ENCODE data around the gene GLP1R. TPM values are rescaled to one million over a fixed set of nuclear protein-coding genes. Genes with fewer than 3 reads are reported as not detected.

The GLP1R gene
- polyA plus RNA-seq, 1 donor (not counting 4 experiments of a cell fraction or from before 2014, with no cell fraction given), result not detected

GRCh38 chr6:39124114-39124513 lies 75.5 kb downstream of the GLP1R start:
- Histone ChIP-seq H3K4me3 (ENCODE audit: control insufficient read depth in 2 of 3, extremely low read depth in 1 of 3, insufficient read depth in 2 of 3, low read depth in 1 of 3, low read length in 3 of 3) (no peak overlapping the region), H3K9me3 (ENCODE audit: control insufficient read depth, low read depth, low read length) (no peaks in the 10 kb centered on the region), H3K4me2 (ENCODE audit: control insufficient read depth, extremely low read depth, insufficient read depth, low read depth, low read length) (no peak overlapping the region), H3K36me3 (ENCODE audit: control insufficient read depth in 2 of 2, extremely low read depth in 1 of 2, insufficient read depth in 2 of 2, low read length in 2 of 2) (no peaks in the 10 kb centered on the region), H3K9ac (ENCODE audit: control insufficient read depth, extremely low read depth, insufficient read depth, low read length) (no peak overlapping the region), H3K9me1 (ENCODE audit: control insufficient read depth, extremely low read depth, insufficient read depth, low read length) (no peaks in the 10 kb centered on the region), H4K20me1 (ENCODE audit: control insufficient read depth, extremely low read depth, insufficient read depth, low read length) (no peaks in the 10 kb centered on the region), H3K27me3 (ENCODE audit: control insufficient read depth, extremely low read depth, insufficient read depth, low read length) (no peaks in the 10 kb centered on the region), H2AFZ (ENCODE audit: control insufficient read depth, low read length) (no peak overlapping the region), H3K4me1 (ENCODE audit: control insufficient read depth, extremely low read depth, insufficient read depth, low read length) (no peaks in the 10 kb centered on the region), H3K27ac (ENCODE audit: control insufficient read depth, insufficient read depth, low read length) (no peak overlapping the region), H3K79me2 (ENCODE audit: control insufficient read depth, insufficient read depth, low read length) (no peaks in the 10 kb centered on the region)
- dilution Hi-C loops (cut with MboI; ENCODE audit: extremely low pct_ligation_motif_present, low sequenced_read_pairs), result no loop called here
- TF ChIP-seq CTCF (optimal IDR thresholded peaks at IDR 0.05 in 1 of 3, IDR thresholded peaks at IDR 0.05 in 1 of 3, conservative IDR thresholded peaks at IDR 0.05 in 1 of 3; ENCODE audit: extremely low read depth in 1 of 3, insufficient read depth in 2 of 3, low read length in 3 of 3) (no peak), EZH2 (IDR thresholded peaks at IDR 0.05; ENCODE audit: low read length) (no peak)
- DNase-seq (ENCODE audit: low read depth, low spot score) (no peak), FAIRE-seq (no peak)

GRCh38 chr6:39128106-39128505 lies 79.5 kb downstream of the GLP1R start:
- Histone ChIP-seq H4K20me1 (ENCODE audit: control insufficient read depth, extremely low read depth, insufficient read depth, low read length) (no peaks in the 10 kb centered on the region), H3K79me2 (ENCODE audit: control insufficient read depth, insufficient read depth, low read length) (no peaks in the 10 kb centered on the region), H3K27ac (ENCODE audit: control insufficient read depth, insufficient read depth, low read length) (no peak overlapping the region), H2AFZ (ENCODE audit: control insufficient read depth, low read length) (no peak overlapping the region), H3K9me3 (ENCODE audit: control insufficient read depth, low read depth, low read length) (no peaks in the 10 kb centered on the region), H3K4me2 (ENCODE audit: control insufficient read depth, extremely low read depth, insufficient read depth, low read depth, low read length) (no peak overlapping the region), H3K27me3 (ENCODE audit: control insufficient read depth, extremely low read depth, insufficient read depth, low read length) (no peaks in the 10 kb centered on the region), H3K9me1 (ENCODE audit: control insufficient read depth, extremely low read depth, insufficient read depth, low read length) (no peaks in the 10 kb centered on the region), H3K36me3 (ENCODE audit: control insufficient read depth in 2 of 2, extremely low read depth in 1 of 2, insufficient read depth in 2 of 2, low read length in 2 of 2) (no peaks in the 10 kb centered on the region), H3K4me1 (ENCODE audit: control insufficient read depth, extremely low read depth, insufficient read depth, low read length) (no peaks in the 10 kb centered on the region), H3K4me3 (ENCODE audit: control insufficient read depth in 2 of 3, extremely low read depth in 1 of 3, insufficient read depth in 2 of 3, low read depth in 1 of 3, low read length in 3 of 3) (no peak overlapping the region), H3K9ac (ENCODE audit: control insufficient read depth, extremely low read depth, insufficient read depth, low read length) (no peak overlapping the region)
- no peak for TF ChIP-seq EZH2 (IDR thresholded peaks at IDR 0.05; ENCODE audit: low read length)
- FAIRE-seq (no peak), DNase-seq (ENCODE audit: low read depth, low spot score) (no peak)
- dilution Hi-C loops (cut with MboI; ENCODE audit: extremely low pct_ligation_motif_present, low sequenced_read_pairs), result no loop called here

- FAIRE-seq, result no peak
- Histone ChIP-seq H3K4me1 (ENCODE audit: control insufficient read depth, extremely low read depth, insufficient read depth, low read length) (no peaks in the 10 kb centered on the region), H3K9ac (ENCODE audit: control insufficient read depth, extremely low read depth, insufficient read depth, low read length) (no peak overlapping the region), H3K9me1 (ENCODE audit: control insufficient read depth, extremely low read depth, insufficient read depth, low read length) (no peaks in the 10 kb centered on the region), H3K36me3 (ENCODE audit: control insufficient read depth in 2 of 2, extremely low read depth in 1 of 2, insufficient read depth in 2 of 2, low read length in 2 of 2) (no peaks in the 10 kb centered on the region), H3K79me2 (ENCODE audit: control insufficient read depth, insufficient read depth, low read length) (no peaks in the 10 kb centered on the region), H4K20me1 (ENCODE audit: control insufficient read depth, extremely low read depth, insufficient read depth, low read length) (no peaks in the 10 kb centered on the region), H3K27me3 (ENCODE audit: control insufficient read depth, extremely low read depth, insufficient read depth, low read length) (no peaks in the 10 kb centered on the region), H2AFZ (ENCODE audit: control insufficient read depth, low read length) (no peak overlapping the region), H3K4me3 (ENCODE audit: control insufficient read depth in 2 of 3, extremely low read depth in 1 of 3, insufficient read depth in 2 of 3, low read depth in 1 of 3, low read length in 3 of 3) (no peak overlapping the region), H3K4me2 (ENCODE audit: control insufficient read depth, extremely low read depth, insufficient read depth, low read depth, low read length) (no peak overlapping the region), H3K27ac (ENCODE audit: control insufficient read depth, insufficient read depth, low read length) (no peak overlapping the region), H3K9me3 (ENCODE audit: control insufficient read depth, low read depth, low read length) (no peaks in the 10 kb centered on the region)
- DNase-seq (ENCODE audit: low read depth, low spot score), result no peak
- dilution Hi-C loops (cut with MboI; ENCODE audit: extremely low pct_ligation_motif_present, low sequenced_read_pairs), result no loop called here
- TF ChIP-seq CTCF (optimal IDR thresholded peaks at IDR 0.05 in 1 of 3, IDR thresholded peaks at IDR 0.05 in 1 of 3, conservative IDR thresholded peaks at IDR 0.05 in 1 of 3; ENCODE audit: extremely low read depth in 1 of 3, insufficient read depth in 2 of 3, low read length in 3 of 3), result no peak
Observed at GRCh38 chr6:39128832-39129231, 80.3 kb downstream of the GLP1R start.

All from keratinocyte (primary cell).